HG03342 (cell line): Measurements from ENCODE around the gene PARM1.

ENCODE experiments used
- ATAC-seq: cut with Tn5 transposase; IDR thresholded peaks from one replicate; pipeline ENCODE4 v1.9.1; 2021; ENCODE audit warnings: mild to moderate bottlenecking, moderate library complexity; ENCODE audit not compliant: unreplicated experiment

The PARM1 gene

GRCh38 chr4:75028196-75028854 is 95.4 kb downstream of the PARM1 start:
- no peak for ATAC-seq

GRCh38 chr4:75030028-75030427 is 97.1 kb downstream of the PARM1 start:
- ATAC-seq = no peak

- ATAC-seq = no peak
Observed at GRCh38 chr4:75030649-75031235, 97.8 kb downstream of the PARM1 start.

GRCh38 chr4:75031775-75032174 is 98.9 kb downstream of the PARM1 start:
- no peak for ATAC-seq

GRCh38 chr4:75034523-75034922 is 101.6 kb downstream of the PARM1 start:
- no peak for ATAC-seq

GRCh38 chr4:75035321-75035720 is 102.4 kb downstream of the PARM1 start:
- no peak for ATAC-seq

DNA sequence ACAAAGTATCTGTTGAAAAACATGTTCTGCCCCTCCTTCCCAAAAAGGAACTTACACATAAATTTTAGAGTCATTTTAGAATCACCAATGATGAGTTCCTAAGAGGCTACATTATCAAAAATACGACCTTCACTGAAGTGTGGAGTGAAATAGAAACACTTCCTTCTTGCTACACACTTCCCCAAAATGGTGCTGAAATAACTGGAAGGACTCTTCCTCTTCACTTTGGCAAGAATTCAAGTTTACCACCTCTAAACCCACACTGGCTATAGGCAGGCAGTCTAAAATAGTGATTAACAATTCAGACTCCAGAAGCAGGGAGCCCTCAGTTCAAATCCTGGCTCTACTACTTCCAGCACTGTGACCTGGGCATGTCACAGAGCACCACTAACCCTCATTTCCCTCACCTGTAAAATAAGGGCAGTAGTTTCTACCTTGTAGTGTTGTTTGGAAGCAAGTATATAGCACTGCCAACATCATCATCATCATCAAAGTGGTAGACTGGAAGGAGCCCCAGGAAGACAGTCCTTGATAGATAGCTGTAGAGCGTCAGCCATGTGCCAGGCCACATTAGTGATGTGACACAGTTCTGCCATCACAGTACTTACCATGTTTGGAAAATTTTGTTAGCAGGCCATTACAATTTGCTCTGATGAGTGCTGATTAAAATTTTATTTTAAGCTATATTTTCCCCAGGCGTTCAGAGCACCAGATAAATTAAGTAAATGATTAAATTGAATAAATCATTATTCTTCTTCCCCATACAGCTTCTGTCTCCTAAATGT is 103.3 kb downstream of the PARM1 start:
- ATAC-seq = no peak

DNA sequence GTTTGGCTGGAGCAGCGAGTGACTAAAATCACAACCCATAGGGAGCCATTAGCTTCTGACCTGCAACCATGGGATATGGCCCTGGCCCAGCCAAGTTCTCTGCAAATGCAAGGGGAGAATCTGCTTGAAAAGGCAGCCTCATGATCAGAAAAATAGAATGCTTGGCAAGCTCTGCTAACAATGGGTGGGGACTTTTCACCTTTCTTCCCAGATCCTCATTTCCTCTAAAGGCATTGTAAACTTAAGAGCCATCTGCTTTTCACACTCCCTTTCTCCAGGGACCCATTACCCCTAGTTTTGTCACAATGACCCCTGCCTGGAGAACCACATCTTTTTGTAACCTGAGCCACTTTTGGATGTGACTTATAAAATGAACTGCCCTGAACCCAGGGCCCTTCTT is 104.3 kb downstream of the PARM1 start:
- ATAC-seq = no peak

- no peak for ATAC-seq
Observed at GRCh38 chr4:75038376-75038775, 105.5 kb downstream of the PARM1 start.

DNA sequence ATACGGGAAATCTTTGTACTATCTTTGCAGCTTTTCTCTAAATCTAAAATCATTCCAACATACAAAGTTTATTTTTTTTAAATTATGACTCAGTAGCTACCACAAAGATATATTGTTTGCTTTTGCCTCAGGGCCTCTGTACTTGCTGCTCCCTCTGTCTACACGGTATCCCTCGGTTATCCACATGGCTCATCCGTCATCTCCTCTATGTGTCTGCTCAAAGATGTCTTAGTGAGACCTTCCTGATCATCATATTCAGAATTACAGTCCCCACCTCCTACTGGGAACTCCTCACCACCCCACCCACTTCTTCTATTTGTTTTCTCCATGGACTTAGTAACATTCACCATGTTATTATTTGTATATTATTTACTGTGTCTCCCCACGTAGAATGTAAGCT is 107.8 kb downstream of the PARM1 start:
- ATAC-seq = no peak

DNA sequence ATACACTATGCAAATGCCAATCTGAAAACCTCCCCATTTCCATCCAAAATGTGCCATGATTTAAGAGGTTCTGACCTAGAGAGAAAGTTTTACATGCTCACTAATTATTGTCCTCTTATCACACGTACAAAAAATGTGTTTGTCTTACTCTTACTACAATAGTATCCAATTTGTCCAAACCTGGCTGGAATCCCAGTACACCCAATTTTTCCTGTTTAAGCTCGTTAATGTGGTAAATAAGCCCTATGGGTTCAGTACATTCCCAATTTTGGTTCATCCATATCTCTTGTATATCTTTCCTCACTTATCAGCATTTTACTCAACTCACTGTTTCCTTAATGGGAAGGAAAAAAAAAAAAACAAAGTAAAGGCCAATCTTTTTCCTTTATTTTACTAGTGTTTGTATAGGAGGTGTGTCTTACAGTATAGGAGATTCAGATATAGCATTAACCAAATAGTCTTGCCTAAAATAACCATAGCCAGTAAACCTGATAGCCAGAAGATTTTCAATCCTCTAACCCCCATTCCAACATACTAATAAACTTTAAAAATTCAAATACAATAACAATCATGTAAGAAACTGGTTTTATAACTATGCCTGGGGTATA is 109.8 kb downstream of the PARM1 start:
- no peak for ATAC-seq

DNA sequence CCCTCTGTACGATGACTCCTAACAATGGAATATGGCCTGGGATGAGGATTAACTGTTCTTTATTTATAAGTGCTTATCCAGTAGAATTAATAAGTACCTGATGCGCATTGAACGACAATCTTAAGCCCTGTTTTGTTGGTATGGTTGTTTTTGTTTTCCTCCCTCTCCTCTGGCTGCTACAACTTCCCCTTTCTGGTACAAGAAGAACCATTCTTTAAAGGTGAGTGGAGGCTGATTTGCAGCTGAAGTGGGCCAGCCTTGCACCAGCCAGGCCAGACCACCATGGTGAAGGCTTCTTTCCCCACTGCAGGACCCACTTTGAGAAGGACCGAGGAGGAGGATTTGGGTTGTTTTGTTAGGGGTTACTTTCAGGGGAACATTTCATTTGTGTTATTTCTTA is 113.3 kb downstream of the PARM1 start:
- ATAC-seq = no peak

GRCh38 chr4:75046641-75047040 is 113.7 kb downstream of the PARM1 start:
- ATAC-seq = no peak

DNA sequence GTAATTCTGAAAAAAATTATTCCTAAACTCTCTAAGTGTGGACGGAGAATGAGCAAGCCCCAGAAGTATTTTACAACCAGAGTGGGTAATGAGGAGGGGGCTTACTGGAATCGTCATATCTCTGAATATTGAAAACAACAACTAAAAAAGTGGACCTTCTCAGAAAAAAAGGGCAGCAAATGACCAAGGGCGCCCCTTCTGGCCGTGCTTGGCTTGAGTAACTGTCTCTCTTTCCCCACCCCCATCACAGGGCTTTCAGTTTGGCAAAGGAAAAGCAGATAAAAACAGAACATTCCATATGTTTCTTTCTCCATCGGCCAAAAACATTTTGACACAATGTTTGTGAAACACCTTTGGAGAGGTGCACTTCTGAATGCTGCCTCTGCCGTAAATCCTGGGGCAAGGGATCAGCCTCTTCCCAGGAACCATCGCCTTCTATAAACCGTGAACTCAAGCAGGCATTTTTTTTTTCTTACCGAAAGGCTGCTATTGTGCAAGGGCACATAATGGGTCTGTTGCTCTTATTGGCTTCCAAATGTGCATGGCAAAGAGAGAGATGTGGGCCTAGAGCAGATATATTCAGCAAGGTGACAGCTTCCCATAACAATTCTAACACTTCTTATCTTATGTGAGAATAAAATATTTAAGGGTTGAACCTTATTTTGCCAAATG is 115.4 kb downstream of the PARM1 start:
- no peak for ATAC-seq

GRCh38 chr4:75051431-75051830 is 118.5 kb downstream of the PARM1 start:
- no peak for ATAC-seq

DNA sequence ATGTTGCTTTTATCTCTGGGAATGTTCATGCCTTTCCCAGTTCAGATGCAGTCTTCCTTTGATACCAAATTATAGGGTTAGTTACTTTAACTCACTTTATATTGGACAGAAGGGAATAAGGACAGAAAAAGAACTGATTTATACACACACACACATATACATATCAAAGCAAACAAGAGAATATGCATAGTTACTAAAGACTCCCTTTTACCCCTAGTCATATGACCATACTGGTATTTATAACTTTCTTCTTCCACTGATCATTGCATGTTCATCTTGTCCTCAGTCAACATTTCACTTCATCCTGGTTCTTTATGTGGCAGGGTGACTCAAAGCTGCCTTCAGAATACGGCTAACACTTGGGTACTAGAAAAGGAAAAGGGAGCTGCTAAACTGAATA is 120.4 kb downstream of the PARM1 start:
- ATAC-seq = no peak

DNA sequence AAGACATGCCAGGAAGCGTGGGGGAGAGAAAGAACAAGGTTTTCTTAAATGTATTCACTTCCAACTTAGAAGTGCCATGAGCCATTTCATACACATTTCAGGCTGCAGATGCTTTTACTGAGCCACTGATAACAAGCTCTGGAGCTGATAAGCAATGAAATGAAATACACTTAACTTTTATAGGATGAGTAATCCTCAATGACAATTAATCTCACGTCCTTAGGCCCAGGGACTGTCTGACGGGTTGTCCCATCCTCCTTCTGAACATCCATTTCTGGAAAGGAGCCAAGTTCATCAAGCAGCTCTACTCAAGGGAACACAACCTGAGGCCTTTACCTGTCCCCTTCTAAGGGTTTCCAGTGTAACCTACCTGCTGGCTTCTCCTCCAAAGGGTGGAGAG is 121.2 kb downstream of the PARM1 start:
- no peak for ATAC-seq

- no peak for ATAC-seq
Observed at GRCh38 chr4:75056277-75056676, 123.4 kb downstream of the PARM1 start.

- ATAC-seq = no peak
Observed at GRCh38 chr4:75057369-75057768, 124.5 kb downstream of the PARM1 start.

DNA sequence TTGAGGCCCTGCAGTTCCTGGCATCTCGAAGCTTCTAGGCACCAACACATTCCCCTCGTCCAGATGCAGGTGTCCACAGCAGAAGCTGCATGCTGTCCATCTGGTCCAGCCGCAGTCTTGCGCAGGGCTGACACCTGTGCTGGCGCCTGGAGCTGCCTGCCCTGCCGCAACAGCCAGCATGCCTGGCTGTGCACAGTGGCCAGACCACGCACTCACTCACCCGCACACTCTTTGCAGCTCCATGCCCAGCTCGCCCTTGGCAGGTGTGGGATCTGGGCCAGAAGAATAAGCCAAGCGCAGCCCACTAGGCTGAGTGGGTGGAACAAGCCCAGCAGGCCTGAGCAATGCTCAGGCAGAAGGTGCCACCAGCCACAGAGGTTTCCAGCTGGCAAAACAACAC is 125.6 kb downstream of the PARM1 start:
- ATAC-seq = no peak

DNA sequence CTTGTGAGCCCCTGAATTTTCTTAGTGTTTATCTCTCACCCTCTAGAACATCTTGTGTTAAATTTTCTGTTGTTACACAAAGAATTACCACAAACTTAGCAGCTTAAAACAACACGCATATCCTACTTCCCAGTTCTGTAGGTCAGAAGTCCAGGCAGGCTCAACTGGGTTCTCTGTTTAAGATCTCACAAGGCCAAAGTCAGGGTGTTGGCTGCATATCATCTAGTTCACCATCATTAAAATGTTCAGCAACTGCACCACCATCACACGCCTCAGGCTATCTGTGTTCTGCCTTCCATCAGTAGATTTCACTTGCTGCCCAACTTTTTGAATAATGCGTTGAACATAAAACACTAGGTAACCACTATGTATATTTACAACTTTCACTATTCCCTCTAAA is 130.5 kb downstream of the PARM1 start:
- no peak for ATAC-seq
